Esophagus muscularis mucosa (tissue), 4 donors: Measurements from ENCODE around the gene ZNF766. TPM values are rescaled to one million over a fixed set of nuclear protein-coding genes. Genes with fewer than 3 reads are reported as not detected.
"Not testable (repeated sequence)": the region's sequence is repeated elsewhere in the genome, so short reads cannot be mapped to it uniquely, and the experiment has no call there.

Experiments
- DNase-seq: peaks from one replicate; pipeline ENCODE4 v3.0.0-alpha.2; 2017; ENCODE audit errors: extremely low spot score
- H3K27ac ChIP-seq, 4 donors: fragments of 200-600 bp; sonication (generic); replicated peaks in 1 of 4; 1 replicate in 3 of 4; 2 replicates in 1 of 4; pipeline ENCODE4 v1.5.1; 2016 to 2019; ENCODE audit warnings: mild to moderate bottlenecking in 1 of 4
- H3K27me3 ChIP-seq, 4 donors: fragments of 200-600 bp; sonication (generic); one replicate each; pipeline versions ENCODE4 v1.5.1 to v1.6.0; 2016 to 2019
- H3K36me3 ChIP-seq, 4 donors: fragments of 200-600 bp; sonication (generic); one replicate each; pipeline ENCODE4 v1.5.1; 2016 to 2019
- H3K4me1 ChIP-seq, 4 donors: fragments of 200-600 bp; sonication (generic); one replicate each; pipeline ENCODE4 v1.5.1; 2016 to 2019
- H3K4me3 ChIP-seq, 4 donors: fragments of 200-600 bp; sonication (generic); 1 replicate in 2 of 4; 2 replicates in 2 of 4; pipeline ENCODE4 v1.5.1; 2016 to 2019; ENCODE audit warnings: mild to moderate bottlenecking in 4 of 4, moderate library complexity in 1 of 4
- H3K9me3 ChIP-seq, 4 donors: fragments of 200-600 bp; sonication (generic); 1 replicate in 3 of 4; 2 replicates in 1 of 4; pipeline ENCODE4 v1.5.1; 2016 to 2019
- EP300 ChIP-seq: sonication (generic); formaldehyde crosslinking; IDR thresholded peaks from one replicate; pipeline ENCODE4 v1.6.1; 2017; ENCODE audit warnings: antibody characterized with exemption
- POLR2A ChIP-seq: fragments of 450-650 bp; IDR thresholded peaks from one replicate; pipeline ENCODE4 v1.6.1; 2017; ENCODE audit warnings: antibody characterized with exemption, moderate library complexity, mild to moderate bottlenecking, low read depth
- POLR2AphosphoS5 ChIP-seq, 2 donors: sonication (generic); formaldehyde crosslinking; IDR thresholded peaks; one replicate each; pipeline ENCODE4 v1.6.1; 2017; ENCODE audit warnings: antibody characterized with exemption in 2 of 2
- WGBS: methylation state at CpG from one replicate; pipeline ENCODE4 v1.1.5; 2018; 5-methylcytosine and 5-hydroxymethylcytosine counted together
- intact Hi-C: fragments of 100-400 bp; cut with DNase I; formaldehyde crosslinking; loops from one replicate; pipeline ENCODE4 v1.15.1; 2023
- total RNA-seq, 4 donors: library from RNA; depleted of rRNA; stranded (reverse); fragments of >200 nt; gene quantifications; one replicate each; pipeline versions ENCODE4 v1.1.0 to v1.2.1, GENCODE V29; 2016
- TF ChIP-seq, protein P1 (sequence below), 3 experiments: fragments of 200-600 bp in 2 of 3; fragments of 450-650 bp in 1 of 3; sonication (generic) in 2 of 3; IDR thresholded peaks; one replicate each; pipeline ENCODE4 v1.5.1; 2017 to 2019; ENCODE audit warnings: antibody characterized with exemption in 3 of 3, mild to moderate bottlenecking in 2 of 3, moderate library complexity in 1 of 3

The ZNF766 gene
- total RNA-seq, 4 donors from 2014 or later: 8.3 to 13.9 (median 10.8) TPM

GRCh38 chr19:52291781-52292180 lies 22.4 kb downstream of the ZNF766 start:
- Histone ChIP-seq H3K36me3 (peaks cover 28 to 58% (median 42%) of the 10 kb centered on the region in 4 donors), H3K9me3 (no peaks in the 10 kb centered on the region)
- TF ChIP-seq EP300: no peak
- TF ChIP-seq POLR2AphosphoS5 (IDR thresholded peaks at IDR 0.05): no peak
- TF ChIP-seq, protein P1, sequence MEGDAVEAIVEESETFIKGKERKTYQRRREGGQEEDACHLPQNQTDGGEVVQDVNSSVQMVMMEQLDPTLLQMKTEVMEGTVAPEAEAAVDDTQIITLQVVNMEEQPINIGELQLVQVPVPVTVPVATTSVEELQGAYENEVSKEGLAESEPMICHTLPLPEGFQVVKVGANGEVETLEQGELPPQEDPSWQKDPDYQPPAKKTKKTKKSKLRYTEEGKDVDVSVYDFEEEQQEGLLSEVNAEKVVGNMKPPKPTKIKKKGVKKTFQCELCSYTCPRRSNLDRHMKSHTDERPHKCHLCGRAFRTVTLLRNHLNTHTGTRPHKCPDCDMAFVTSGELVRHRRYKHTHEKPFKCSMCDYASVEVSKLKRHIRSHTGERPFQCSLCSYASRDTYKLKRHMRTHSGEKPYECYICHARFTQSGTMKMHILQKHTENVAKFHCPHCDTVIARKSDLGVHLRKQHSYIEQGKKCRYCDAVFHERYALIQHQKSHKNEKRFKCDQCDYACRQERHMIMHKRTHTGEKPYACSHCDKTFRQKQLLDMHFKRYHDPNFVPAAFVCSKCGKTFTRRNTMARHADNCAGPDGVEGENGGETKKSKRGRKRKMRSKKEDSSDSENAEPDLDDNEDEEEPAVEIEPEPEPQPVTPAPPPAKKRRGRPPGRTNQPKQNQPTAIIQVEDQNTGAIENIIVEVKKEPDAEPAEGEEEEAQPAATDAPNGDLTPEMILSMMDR (IDR thresholded peaks at IDR 0.05): no peak
- TF ChIP-seq POLR2A: no peak

DNA sequence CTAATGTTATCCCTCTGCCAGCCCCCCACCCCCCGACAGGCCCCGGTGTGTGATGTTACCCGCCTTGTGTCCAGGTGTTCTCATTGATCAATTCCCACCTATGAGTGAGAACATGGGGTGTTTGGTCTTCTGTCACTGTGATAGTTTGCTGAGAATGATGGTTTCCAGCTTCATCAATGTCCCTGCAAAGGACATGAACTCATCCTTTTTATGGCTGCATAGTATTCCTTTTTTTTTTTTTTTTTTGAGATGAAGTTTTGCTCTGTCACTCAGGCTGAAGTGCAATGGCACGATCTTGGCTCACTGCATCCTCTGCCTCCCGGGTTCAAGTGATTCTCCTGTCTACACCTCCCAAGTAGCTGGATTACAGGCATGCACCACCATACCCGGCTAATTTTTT lies 23.6 kb downstream of the ZNF766 start:
- DNase-seq, intact Hi-C loops, H3K4me3 ChIP-seq, H3K27me3 ChIP-seq, H3K9me3 ChIP-seq, H3K27ac ChIP-seq: not testable (repeated sequence)
- peaks cover 10 to 14% (median 13%) of the 10 kb centered on the region in 4 donors for H3K4me1 ChIP-seq
- peaks cover 22 to 49% (median 36%) of the 10 kb centered on the region in 4 donors for H3K36me3 ChIP-seq
- WGBS: over 99% methylated on average over 6 of the region's 6 CpGs

More at GRCh38 chr19:52291781-52292180, 22.4 kb downstream of the ZNF766 start:
- no peak for DNase-seq
- Histone ChIP-seq H3K27me3 (no peaks in the 10 kb centered on the region), H3K4me3 (no peak overlapping the region), H3K4me1 (peaks cover 5 to 8% (median 7%) of the 10 kb centered on the region in 4 donors), H3K27ac (no peak overlapping the region)
- intact Hi-C loops: no loop called here
- WGBS: 88% methylated on average over 3 of the region's 3 CpGs

- Histone ChIP-seq H3K4me1 (peaks cover 15 to 21% (median 19%) of the 10 kb centered on the region in 4 donors), H3K27me3 (no peaks in the 10 kb centered on the region), H3K36me3 (peaks cover 10 to 40% (median 26%) of the 10 kb centered on the region in 4 donors), H3K9me3 (no peaks in the 10 kb centered on the region), H3K4me3 (peak overlapping the region; percentile 86 to 89 (median 86)), H3K27ac (peak overlapping the region; percentile 89 to 97 (median 94))
- DNase-seq: no peak
- intact Hi-C loops: no loop called here
- WGBS: 22% methylated on average over 8 of the region's 8 CpGs
- TF ChIP-seq POLR2AphosphoS5 (IDR thresholded peaks at IDR 0.05) (no peak), POLR2A (no peak), EP300 (no peak)
- TF ChIP-seq, protein P1 (IDR thresholded peaks at IDR 0.05): no peak
These were observed 27.0 kb downstream of the ZNF766 start for GRCh38 chr19:52296400-52296772.

GRCh38 chr19:52296773-52297600 lies 27.6 kb downstream of the ZNF766 start, which contains the start of gene ZNF480:
TSS of gene ZNF480 (plus strand) at chr19:52297169. CDS start at chr19:52300413, 3,244 bp downstream.
- Histone ChIP-seq H3K4me3 (peak within 1 kb of the TSS; percentile 86 to 89 (median 86)), H3K27me3 (no peaks in the 10 kb centered on the region), H3K27ac (peak within 1 kb of the TSS; percentile 89 to 97 (median 94)), H3K4me1 (peaks cover 15 to 21% (median 19%) of the 10 kb centered on the region in 4 donors), H3K9me3 (peaks cover 0 to under 1% (median 0%) of the 10 kb centered on the region in 4 donors), H3K36me3 (peaks cover 16 to 40% (median 29%) of the 10 kb centered on the region in 4 donors)
- peak; percentile 93 for DNase-seq
- intact Hi-C loops: loop anchor here (1.0 kb wide), 1 partner anchor 28 kb away; the partner anchor contains the start of gene ZNF766
- TF ChIP-seq POLR2AphosphoS5 (IDR thresholded peaks at IDR 0.05): peak; percentile 83 to 91
- TF ChIP-seq, protein P1 (IDR thresholded peaks at IDR 0.05): peak in 2 of 3 experiments; percentile 12 to 16
- no peak for TF ChIP-seq POLR2A
- WGBS: 1% methylated on average over 34 of the region's 75 CpGs
